Measurements from ENCODE around the gene SMG9. TPM values are rescaled to one million over a fixed set of nuclear protein-coding genes. Genes with fewer than 3 reads are reported as not detected.

SMG9 gene
- total and polyA plus RNA-seq, 2 of the 4 experiments (the other 2 are of a cell fraction), result 4.8 to 24.3 TPM

DNA sequence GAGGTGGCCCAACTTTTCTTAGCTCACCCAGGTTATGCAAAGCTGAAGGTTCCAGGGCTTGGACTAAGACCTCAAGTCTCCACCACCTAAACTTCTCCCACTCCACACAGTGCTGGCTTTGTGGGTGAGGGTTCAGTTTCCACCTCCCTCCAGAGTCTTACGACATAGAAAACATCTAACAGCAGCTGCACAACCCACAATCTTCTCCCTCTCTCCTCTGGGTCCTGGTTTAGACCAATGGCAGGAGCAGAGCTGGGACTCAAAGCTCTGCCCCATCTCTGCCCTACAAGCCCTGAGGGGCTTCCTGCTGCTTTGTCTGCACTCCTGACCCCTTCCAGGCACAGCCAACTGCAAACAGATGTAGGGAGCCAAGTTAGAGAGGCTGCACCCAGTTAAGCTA is 22.9 kb downstream of the SMG9 start:
- BruUV-seq (replicated peaks), result no TSS peak
- TF ChIP-seq MAFK (IDR thresholded peaks at IDR 0.05; ENCODE audit: low read depth, low read length) (no peak), CEBPB (IDR thresholded peaks at IDR 0.05; ENCODE audit: low read depth, low read length) (0 out of 2 replicates have a peak, but pooled peaks have one; percentile 18), POLR2A (IDR thresholded peaks at IDR 0.05; ENCODE audit: low read depth, low read length) (no peak), MAZ (IDR thresholded peaks at IDR 0.05; ENCODE audit: borderline replicate concordance, low read depth, low read length) (no peak), RCOR1 (IDR thresholded peaks at IDR 0.05; ENCODE audit: insufficient replicate concordance, low read length) (no peak), CHD1 (IDR thresholded peaks at IDR 0.05; ENCODE audit: low read depth, low read length) (no peak)
- H2AK5ac ChIP-seq (ENCODE audit: low read depth, low read length), result no peak overlapping the region
- no peak overlapping the region for H2BK5ac ChIP-seq (ENCODE audit: low read depth, low read length, poor library complexity, severe bottlenecking)
- DNase-seq, result peak; percentile 11
- ChIA-PET POLR2A (ENCODE audit: unreplicated experiment) (no interaction called here), CTCF (interaction anchor here (1.1 kb wide), 1 partner anchor 63 kb away, joined by 3 read pairs; no protein-coding TSS in a partner anchor)
- H3K14ac ChIP-seq (replicated peaks; ENCODE audit: low read depth, low read length), result no peak overlapping the region
- H3K4ac ChIP-seq (ENCODE audit: low read depth, low read length), result no peak overlapping the region
- no peak overlapping the region for H3K23ac ChIP-seq (ENCODE audit: low read depth, low read length)
- no peak overlapping the region for H3K56ac ChIP-seq (ENCODE audit: extremely low read depth, insufficient read depth, low read length)
- in situ Hi-C loops (cut with MboI; ENCODE audit: low sequenced_read_pairs) (no loop called here), dilution Hi-C loops (cut with HindIII; ENCODE audit: low sequenced_read_pairs, unreplicated experiment) (no loop called here), intact Hi-C loops (cut with micrococcal nuclease) (no loop called here)
- H4K20me1 ChIP-seq (ENCODE audit: insufficient read depth, low read length), result peaks cover 5% of the 10 kb centered on the region; the same call in 1 of the 2 replicates
- H4K8ac ChIP-seq (ENCODE audit: low read depth in 2 of 2, low read length in 2 of 2), result no peak overlapping the region
- H2BK20ac ChIP-seq (ENCODE audit: low read depth, low read length), result no peak overlapping the region
- no peaks in the 10 kb centered on the region for H3K27me3 ChIP-seq (ENCODE audit: control insufficient read depth, insufficient read depth, low read length)
- H3K4me1 ChIP-seq (ENCODE audit: control insufficient read depth, insufficient read depth, low read length), result peaks cover 8% of the 10 kb centered on the region; the same call in 1 of the 2 replicates
- H2AFZ ChIP-seq (replicated peaks; ENCODE audit: low read length, poor library complexity), result no peak overlapping the region
- H2AK9ac ChIP-seq (replicated peaks; ENCODE audit: low read depth, low read length, poor library complexity), result no peak overlapping the region
- no peak overlapping the region for H2BK120ac ChIP-seq (ENCODE audit: low read depth, low read length)
- H3K9me3 ChIP-seq (ENCODE audit: control insufficient read depth, insufficient read depth, low read length), result no peaks in the 10 kb centered on the region
- H3K4me3 ChIP-seq (ENCODE audit: insufficient read depth, low read depth, low read length), result no peak overlapping the region
- H3K4me2 ChIP-seq (ENCODE audit: low read depth, low read length), result no peak overlapping the region
- no peak overlapping the region for H4K5ac ChIP-seq (ENCODE audit: low read depth, low read length)
- H4K91ac ChIP-seq (ENCODE audit: insufficient read depth, low read depth, low read length), result no peak overlapping the region
- H2BK15ac ChIP-seq (ENCODE audit: low read depth, low read length), result no peak overlapping the region
- H3K9me1 ChIP-seq (ENCODE audit: insufficient read depth, low read length), result 0 out of 2 replicates have a peak, but pooled peaks cover 14% of the 10 kb centered on the region
- H3K18ac ChIP-seq (ENCODE audit: low read depth, low read length), result no peak overlapping the region
- H3K27ac ChIP-seq (ENCODE audit: insufficient read depth, low read length), result no peak overlapping the region
- 0 out of 4 replicates have a peak, but pooled peaks cover 0 to 7% of the 10 kb centered on the region in 2 experiments for H3K79me1 ChIP-seq (ENCODE audit: low read depth in 1 of 2, low read length in 2 of 2)
- H3K36me3 ChIP-seq (ENCODE audit: control insufficient read depth, insufficient read depth, low read length), result peaks cover 54% of the 10 kb centered on the region
- ATAC-seq (ENCODE audit: low read depth), result peak; percentile 10; the same call in 1 of the 2 replicates
- no CpG with 5 or more reads among the region's 1 CpG for WGBS, 2 experiments (ENCODE audit: extremely low coverage in 2 of 2, insufficient read length in 1 of 2)
- H3K9ac ChIP-seq (ENCODE audit: low read depth, low read length), result no peak overlapping the region
